ENCODE data around the gene PRKAG3. TPM values are rescaled to one million over a fixed set of nuclear protein-coding genes. Genes with fewer than 3 reads are reported as not detected.

PRKAG3 gene
- total RNA-seq, 1 donor from 2014 or later = not detected

DNA sequence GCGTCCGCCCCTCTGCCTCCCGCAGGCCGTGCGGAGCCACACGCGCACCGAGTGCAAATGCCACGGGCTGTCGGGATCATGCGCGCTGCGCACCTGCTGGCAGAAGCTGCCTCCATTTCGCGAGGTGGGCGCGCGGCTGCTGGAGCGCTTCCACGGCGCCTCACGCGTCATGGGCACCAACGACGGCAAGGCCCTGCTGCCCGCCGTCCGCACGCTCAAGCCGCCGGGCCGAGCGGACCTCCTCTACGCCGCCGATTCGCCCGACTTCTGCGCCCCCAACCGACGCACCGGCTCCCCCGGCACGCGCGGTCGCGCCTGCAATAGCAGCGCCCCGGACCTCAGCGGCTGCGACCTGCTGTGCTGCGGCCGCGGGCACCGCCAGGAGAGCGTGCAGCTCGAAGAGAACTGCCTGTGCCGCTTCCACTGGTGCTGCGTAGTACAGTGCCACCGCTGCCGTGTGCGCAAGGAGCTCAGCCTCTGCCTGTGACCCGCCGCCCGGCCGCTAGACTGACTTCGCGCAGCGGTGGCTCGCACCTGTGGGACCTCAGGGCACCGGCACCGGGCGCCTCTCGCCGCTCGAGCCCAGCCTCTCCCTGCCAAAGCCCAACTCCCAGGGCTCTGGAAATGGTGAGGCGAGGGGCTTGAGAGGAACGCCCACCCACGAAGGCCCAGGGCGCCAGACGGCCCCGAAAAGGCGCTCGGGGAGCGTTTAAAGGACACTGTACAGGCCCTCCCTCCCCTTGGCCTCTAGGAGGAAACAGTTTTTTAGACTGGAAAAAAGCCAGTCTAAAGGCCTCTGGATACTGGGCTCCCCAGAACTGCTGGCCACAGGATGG is 42.0 kb upstream of the PRKAG3 start:
- Mint-ChIP-seq H3K4me3 (no peak overlapping the region), H3K4me1 (no peaks in the 10 kb centered on the region)

DNA sequence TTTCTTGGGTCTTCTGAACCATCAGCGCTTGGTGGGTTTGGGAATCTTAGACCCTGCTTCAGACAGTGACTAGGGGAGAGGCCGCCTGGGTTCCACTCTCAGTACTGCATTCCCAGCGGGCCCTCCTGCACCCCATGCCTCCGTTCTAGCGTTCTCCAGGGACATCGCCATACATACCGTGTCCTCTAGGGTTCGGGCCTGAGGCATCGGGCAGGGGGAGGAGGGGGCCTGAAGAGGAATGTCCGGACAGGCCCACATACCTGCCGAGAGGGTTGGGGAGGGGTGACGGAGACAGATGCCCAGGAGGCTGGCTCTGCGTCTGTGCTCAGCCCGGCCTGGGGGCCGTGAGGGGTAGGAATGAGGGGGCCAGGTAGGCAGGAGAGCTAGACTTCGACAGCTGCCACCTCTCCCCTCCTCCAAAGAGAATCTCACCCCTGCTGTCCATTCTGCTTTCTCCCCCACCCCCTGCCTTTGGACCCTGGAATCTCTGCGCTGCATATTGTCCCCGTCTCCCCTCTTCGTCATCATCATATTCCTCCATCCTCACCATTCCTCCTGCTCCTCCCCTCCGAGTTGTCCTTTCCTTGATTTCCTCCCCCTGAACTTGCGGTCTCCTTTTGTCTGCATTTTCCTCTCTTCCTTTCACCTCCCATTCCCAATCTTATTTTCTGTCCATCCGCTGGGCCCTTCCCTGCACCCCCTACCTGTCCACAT is 41.2 kb upstream of the PRKAG3 start:
- H3K36me3 Mint-ChIP-seq (ENCODE audit: low read depth) = no peaks in the 10 kb centered on the region
- H3K4me1 Mint-ChIP-seq = no peaks in the 10 kb centered on the region
- no peak overlapping the region for H3K27ac Mint-ChIP-seq (ENCODE audit: unreplicated experiment)
- H3K27me3 Mint-ChIP-seq (ENCODE audit: low read depth) = peaks cover 98% of the 10 kb centered on the region
- no peaks in the 10 kb centered on the region for H3K9me3 Mint-ChIP-seq
- no peak for DNase-seq (ENCODE audit: low read depth, low spot score)
- H3K4me3 Mint-ChIP-seq = no peak overlapping the region
- TF ChIP-seq, protein P1, sequence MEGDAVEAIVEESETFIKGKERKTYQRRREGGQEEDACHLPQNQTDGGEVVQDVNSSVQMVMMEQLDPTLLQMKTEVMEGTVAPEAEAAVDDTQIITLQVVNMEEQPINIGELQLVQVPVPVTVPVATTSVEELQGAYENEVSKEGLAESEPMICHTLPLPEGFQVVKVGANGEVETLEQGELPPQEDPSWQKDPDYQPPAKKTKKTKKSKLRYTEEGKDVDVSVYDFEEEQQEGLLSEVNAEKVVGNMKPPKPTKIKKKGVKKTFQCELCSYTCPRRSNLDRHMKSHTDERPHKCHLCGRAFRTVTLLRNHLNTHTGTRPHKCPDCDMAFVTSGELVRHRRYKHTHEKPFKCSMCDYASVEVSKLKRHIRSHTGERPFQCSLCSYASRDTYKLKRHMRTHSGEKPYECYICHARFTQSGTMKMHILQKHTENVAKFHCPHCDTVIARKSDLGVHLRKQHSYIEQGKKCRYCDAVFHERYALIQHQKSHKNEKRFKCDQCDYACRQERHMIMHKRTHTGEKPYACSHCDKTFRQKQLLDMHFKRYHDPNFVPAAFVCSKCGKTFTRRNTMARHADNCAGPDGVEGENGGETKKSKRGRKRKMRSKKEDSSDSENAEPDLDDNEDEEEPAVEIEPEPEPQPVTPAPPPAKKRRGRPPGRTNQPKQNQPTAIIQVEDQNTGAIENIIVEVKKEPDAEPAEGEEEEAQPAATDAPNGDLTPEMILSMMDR (conservative IDR thresholded peaks at IDR 0.05) = no peak

More for the DNA sequence above, 42.0 kb upstream of the PRKAG3 start:
- Mint-ChIP-seq H3K27me3 (ENCODE audit: low read depth) (peaks cover 98% of the 10 kb centered on the region), H3K9me3 (no peaks in the 10 kb centered on the region), H3K36me3 (ENCODE audit: low read depth) (no peaks in the 10 kb centered on the region), H3K27ac (ENCODE audit: unreplicated experiment) (no peak overlapping the region)
- TF ChIP-seq, protein P1 (conservative IDR thresholded peaks at IDR 0.05) = no peak
- no peak for DNase-seq (ENCODE audit: low read depth, low spot score)

GRCh38 chr2:218871345-218872302 is 40.0 kb upstream of the PRKAG3 start:
- Mint-ChIP-seq H3K27me3 (ENCODE audit: low read depth) (peaks cover 98% of the 10 kb centered on the region), H3K4me1 (no peaks in the 10 kb centered on the region), H3K4me3 (no peak overlapping the region), H3K27ac (ENCODE audit: unreplicated experiment) (no peak overlapping the region), H3K36me3 (ENCODE audit: low read depth) (no peaks in the 10 kb centered on the region), H3K9me3 (no peaks in the 10 kb centered on the region)
- TF ChIP-seq, protein P1 (conservative IDR thresholded peaks at IDR 0.05) = no peak
- DNase-seq (ENCODE audit: low read depth, low spot score) = no peak

DNA sequence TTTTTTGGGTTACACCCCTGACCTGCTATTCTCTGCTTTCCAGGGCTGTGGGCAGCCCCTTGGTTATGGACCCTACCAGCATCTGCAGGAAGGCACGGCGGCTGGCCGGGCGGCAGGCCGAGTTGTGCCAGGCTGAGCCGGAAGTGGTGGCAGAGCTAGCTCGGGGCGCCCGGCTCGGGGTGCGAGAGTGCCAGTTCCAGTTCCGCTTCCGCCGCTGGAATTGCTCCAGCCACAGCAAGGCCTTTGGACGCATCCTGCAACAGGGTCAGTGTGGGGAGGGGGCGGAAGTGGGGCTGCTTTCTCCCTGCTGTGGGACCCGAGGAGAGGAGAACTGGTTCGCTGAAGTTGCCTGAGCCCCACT is 39.4 kb upstream of the PRKAG3 start:
- H3K36me3 Mint-ChIP-seq (ENCODE audit: low read depth) = no peaks in the 10 kb centered on the region
- TF ChIP-seq, protein P1 (conservative IDR thresholded peaks at IDR 0.05) = no peak
- no peaks in the 10 kb centered on the region for H3K9me3 Mint-ChIP-seq
- H3K4me3 Mint-ChIP-seq = no peak overlapping the region
- peaks cover 98% of the 10 kb centered on the region for H3K27me3 Mint-ChIP-seq (ENCODE audit: low read depth)
- no peak for DNase-seq (ENCODE audit: low read depth, low spot score)
- no peaks in the 10 kb centered on the region for H3K4me1 Mint-ChIP-seq
- H3K27ac Mint-ChIP-seq (ENCODE audit: unreplicated experiment) = no peak overlapping the region

GRCh38 chr2:218869064-218869463 is 37.5 kb upstream of the PRKAG3 start:
- DNase-seq (ENCODE audit: low read depth, low spot score) = no peak
- Mint-ChIP-seq H3K36me3 (ENCODE audit: low read depth) (no peaks in the 10 kb centered on the region), H3K27me3 (ENCODE audit: low read depth) (peaks cover 87% of the 10 kb centered on the region), H3K4me1 (no peaks in the 10 kb centered on the region), H3K4me3 (no peak overlapping the region), H3K9me3 (no peaks in the 10 kb centered on the region), H3K27ac (ENCODE audit: unreplicated experiment) (no peak overlapping the region)
- TF ChIP-seq, protein P1 (conservative IDR thresholded peaks at IDR 0.05) = no peak

Measured in neural crest cell (in vitro differentiated cells).